Epithelial cell of esophagus (primary cell): ENCODE data around the gene CCDC13.

Source experiments
- DNase-seq: peaks from one replicate; pipeline ENCODE4 v3.0.0; 2010; ENCODE audit warnings: low read depth
- H3K4me3 ChIP-seq: 2 replicates; pipeline ENCODE4 v1.5.1; 2011; ENCODE audit warnings: mild to moderate bottlenecking, low read length, control low read depth
- TF ChIP-seq, protein P1 (sequence below): IDR thresholded peaks from 2 replicates; pipeline ENCODE4 v1.5.1; 2011; ENCODE audit warnings: low read depth, mild to moderate bottlenecking, low read length, control low read depth, inconsistent platforms; ENCODE audit not compliant: insufficient read depth; ENCODE audit errors: missing control alignments

The CCDC13 gene

DNA sequence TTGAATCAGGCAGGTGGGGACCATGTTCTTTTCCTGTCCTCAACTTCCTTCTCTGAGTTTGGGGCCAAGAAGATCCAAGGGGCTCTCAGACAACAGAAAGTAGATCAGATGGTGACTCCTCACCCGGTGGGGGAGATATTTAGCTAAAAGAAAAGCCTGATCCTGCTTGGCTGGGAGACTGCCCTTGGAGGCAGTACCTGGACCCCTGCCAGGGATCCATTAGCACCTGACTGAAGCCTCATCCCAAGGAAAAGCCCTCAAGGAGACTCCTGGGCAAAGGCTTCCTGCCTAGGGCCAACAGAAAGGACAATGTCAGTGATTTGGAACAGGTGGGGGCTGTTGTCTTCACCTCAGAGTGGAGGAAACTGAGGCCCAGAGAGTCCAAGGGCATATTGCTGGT lies 37.0 kb downstream of the CCDC13 start:
- H3K4me3 ChIP-seq, result no peak overlapping the region
- TF ChIP-seq, protein P1, sequence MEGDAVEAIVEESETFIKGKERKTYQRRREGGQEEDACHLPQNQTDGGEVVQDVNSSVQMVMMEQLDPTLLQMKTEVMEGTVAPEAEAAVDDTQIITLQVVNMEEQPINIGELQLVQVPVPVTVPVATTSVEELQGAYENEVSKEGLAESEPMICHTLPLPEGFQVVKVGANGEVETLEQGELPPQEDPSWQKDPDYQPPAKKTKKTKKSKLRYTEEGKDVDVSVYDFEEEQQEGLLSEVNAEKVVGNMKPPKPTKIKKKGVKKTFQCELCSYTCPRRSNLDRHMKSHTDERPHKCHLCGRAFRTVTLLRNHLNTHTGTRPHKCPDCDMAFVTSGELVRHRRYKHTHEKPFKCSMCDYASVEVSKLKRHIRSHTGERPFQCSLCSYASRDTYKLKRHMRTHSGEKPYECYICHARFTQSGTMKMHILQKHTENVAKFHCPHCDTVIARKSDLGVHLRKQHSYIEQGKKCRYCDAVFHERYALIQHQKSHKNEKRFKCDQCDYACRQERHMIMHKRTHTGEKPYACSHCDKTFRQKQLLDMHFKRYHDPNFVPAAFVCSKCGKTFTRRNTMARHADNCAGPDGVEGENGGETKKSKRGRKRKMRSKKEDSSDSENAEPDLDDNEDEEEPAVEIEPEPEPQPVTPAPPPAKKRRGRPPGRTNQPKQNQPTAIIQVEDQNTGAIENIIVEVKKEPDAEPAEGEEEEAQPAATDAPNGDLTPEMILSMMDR, result no peak
- DNase-seq, result no peak

DNA sequence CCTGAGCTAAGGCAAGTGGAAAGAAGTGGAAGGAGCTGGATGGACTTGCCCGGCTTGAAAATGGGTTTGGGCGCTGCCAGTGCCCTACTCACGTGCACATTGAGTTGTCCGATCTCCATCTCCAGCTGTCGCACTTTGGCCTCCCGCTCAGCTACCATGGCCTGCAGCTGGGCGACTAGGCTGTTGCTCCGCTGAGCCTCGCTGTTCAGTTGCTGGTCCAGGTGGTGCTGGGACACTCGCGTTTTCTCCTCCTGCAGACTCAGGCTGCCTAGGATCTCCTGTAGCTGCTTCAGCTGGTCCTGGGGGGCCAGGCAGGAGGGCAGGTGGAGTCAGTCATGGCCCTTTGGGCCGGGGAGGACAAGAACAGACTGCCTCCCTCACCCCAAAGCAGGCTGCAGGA lies 37.4 kb downstream of the CCDC13 start:
- no peak for DNase-seq

DNA sequence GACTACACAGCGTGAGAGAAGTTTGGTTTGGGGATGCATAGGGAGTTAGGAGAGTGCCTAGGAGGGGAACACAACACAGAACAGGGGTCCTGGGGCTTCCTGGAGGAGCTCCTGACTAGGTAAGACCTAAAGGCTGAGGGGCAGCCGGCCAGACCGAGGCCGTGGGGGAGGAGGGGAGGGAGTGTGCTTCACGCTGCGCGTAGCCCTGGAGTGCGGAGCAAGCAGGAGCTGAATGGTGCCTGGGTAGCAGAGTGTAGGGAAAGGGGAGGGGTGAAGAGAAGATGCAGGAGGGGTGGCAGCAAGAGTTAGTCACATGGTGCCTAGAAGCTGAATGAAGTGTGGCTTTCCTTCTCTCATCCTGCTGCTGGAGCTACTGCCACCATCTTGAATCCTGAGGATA lies 38.0 kb downstream of the CCDC13 start:
- no peak for DNase-seq
- H3K4me3 ChIP-seq, result no peak overlapping the region
- TF ChIP-seq, protein P1, result no peak

More for the DNA sequence above, 37.4 kb downstream of the CCDC13 start:
- H3K4me3 ChIP-seq, result no peak overlapping the region
- TF ChIP-seq, protein P1, result no peak

DNA sequence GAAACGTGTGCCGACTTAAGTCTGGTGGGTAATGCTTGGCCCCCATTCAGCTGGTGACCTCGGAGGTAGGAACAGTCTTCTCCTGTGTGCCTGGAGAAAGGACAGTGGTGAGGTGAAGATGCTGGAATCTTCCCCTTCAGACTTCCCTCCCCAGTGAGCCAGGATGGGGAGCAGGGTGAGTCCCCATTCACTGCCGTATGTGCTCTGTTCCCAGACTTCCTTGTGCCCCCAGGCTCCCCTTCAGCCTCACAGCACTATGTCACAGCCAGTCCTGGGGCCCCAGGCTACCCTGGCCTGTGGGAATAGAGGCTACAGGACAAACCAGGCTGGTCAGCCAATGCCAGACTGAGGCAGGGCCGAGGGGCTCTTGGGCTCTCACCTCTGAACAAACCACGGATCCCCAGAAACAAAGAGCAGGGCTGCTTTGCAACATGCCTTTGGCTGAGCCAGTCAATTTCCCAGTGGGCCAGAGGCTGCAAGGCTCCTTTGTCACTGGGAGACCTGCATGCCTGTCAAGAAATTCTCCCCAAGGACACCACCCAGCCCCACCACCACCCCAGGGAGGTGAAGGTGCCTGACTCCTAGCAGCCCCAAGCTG lies 38.7 kb downstream of the CCDC13 start:
- DNase-seq, result no peak
- no peak overlapping the region for H3K4me3 ChIP-seq
- TF ChIP-seq, protein P1, result no peak

DNA sequence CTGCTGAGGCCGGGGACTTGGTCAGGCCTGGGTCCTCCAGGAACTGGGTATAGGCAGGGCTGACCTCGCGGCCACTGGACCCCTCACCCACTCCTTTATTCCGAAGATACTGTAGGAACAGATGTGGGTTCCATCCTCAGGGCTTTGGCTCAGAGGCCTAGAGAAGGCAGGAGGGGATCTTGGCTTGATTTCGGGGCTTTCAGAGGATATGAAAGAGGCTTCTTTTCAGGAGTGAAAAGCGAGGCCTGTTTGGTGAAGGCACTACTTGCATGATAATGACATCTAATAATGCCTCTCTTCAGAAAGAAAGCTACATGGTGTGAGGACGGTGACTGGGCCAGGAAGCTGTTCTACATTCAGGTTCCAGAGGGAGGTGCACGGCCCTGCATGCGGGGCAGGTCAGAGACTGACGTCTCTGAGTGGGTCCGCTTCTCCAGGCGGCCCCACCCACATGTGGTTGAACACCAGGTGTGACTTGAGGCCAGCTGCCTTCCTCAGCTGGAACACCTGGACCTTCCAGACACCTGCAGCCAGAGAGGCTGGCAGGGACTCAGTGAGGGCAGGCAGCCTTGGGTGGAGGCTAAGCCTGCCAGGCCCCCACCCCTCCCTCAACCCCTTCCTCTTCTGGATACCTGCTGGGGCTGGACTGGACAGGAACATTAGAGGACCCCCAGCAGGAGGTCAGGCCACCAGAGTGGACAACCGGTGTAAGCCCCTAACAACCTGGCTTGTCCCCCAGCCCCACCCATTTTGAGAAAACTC lies 39.4 kb downstream of the CCDC13 start:
- H3K4me3 ChIP-seq, result no peak overlapping the region
- TF ChIP-seq, protein P1, result no peak
- no peak for DNase-seq

DNA sequence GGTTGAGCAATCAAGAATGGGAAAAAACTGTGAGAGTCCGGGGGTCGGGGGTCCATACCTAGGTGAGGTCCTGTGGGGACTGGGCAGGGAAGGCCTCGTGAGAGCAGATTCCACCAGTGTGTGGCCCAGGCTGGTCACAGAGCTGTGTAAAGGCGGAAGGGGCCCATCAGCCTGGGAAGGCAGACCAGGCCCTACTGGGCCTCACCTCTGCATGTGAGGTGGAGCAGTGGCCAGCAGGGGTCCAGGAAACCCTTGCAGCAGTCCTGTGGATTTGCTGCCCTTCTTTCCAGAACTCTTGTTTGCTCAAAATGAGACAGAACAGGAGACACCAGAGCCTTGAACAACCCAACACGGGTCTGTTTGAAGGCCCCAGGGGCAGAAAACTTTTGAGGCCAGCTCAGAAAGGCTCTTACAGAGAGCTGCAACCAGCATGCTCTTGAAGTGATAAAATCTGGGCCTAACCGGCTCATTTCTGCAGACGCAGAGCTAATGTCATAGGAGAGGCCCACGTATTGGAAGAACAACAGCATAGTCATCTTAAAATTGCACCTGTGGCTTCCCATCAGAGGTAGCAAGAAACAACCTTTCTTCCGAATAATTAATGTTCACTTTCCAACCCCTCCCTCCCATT lies 40.1 kb downstream of the CCDC13 start:
- TF ChIP-seq, protein P1, result no peak
- no peak overlapping the region for H3K4me3 ChIP-seq
- DNase-seq, result no peak
